ENCODE measurements around the gene EHBP1L1.

DNA sequence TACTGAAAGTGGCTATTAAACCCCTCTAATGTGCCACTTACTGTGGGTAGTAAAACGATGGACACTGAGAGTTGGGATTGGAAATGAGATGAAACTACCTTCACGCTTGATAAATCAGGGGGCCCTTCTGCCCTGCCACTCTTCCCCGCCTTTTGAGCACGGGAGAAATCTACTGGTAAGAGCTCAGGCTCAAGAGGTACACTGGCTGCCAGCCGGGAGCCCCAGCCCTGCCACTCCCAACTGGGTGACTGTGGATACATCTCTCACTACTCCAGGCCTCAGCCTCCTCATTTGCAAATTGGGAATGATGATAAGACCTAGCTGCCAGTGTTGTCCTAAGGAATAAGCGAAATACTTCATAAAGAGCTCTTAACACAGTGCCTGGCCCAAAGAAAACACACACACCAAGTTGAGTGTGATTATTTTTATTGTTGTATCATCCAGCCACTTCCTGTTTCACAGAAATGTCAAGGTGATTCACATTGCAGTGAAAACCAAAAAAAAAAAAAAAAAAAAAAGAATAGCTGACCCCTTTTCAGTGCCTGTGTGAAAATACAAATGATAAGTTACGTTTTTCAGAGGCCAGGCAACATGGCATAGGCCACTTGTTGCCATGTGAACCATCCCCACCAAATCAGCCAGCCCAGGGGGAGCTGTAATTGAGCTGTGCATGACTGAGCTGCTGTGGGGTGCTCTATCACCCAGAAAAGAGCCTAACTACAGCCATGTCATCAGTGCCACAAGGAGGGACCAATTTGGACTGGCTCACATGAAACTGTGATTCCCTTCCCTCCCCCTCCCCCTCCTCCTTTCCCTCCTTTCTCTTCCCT is 10.0 kb upstream of the EHBP1L1 start:
- TF ChIP-seq GATA2 (IDR thresholded peaks at IDR 0.05; ENCODE audit: low read depth, low read length) (no peak), GATA3 (IDR thresholded peaks at IDR 0.05; ENCODE audit: low read depth, low read length) (no peak)
